ENCODE results near the gene CCT8L2.
"Not testable (repeated sequence)": the region's sequence is repeated elsewhere in the genome, so short reads cannot be mapped to it uniquely, and the experiment has no call there.

Gene CCT8L2

GRCh38 chr22:16592710-16593109 is at the start of gene CCT8L2:
TSS of gene CCT8L2 (minus strand) at chr22:16592810. CDS start at chr22:16592550, 260 bp downstream.
- not testable (repeated sequence) for DNase-seq (ENCODE audit: low read depth in 2 of 2)

- DNase-seq (ENCODE audit: low read depth in 2 of 2), result not testable (repeated sequence)
Observed at GRCh38 chr22:16635442-16635841, 42.8 kb upstream of the CCT8L2 start.

- not testable (repeated sequence) for DNase-seq (ENCODE audit: low read depth in 2 of 2)
Observed at GRCh38 chr22:16634092-16634491, 41.5 kb upstream of the CCT8L2 start.

- DNase-seq (ENCODE audit: low read depth in 2 of 2), result not testable (repeated sequence)
Observed at GRCh38 chr22:16628476-16628875, 35.9 kb upstream of the CCT8L2 start.

GRCh38 chr22:16625018-16625417 is 32.4 kb upstream of the CCT8L2 start:
- DNase-seq (ENCODE audit: low read depth in 2 of 2), result not testable (repeated sequence)

GRCh38 chr22:16623595-16623994 is 31.0 kb upstream of the CCT8L2 start:
- not testable (repeated sequence) for DNase-seq (ENCODE audit: low read depth in 2 of 2)

GRCh38 chr22:16617516-16617915 is 24.9 kb upstream of the CCT8L2 start:
- DNase-seq (ENCODE audit: low read depth in 2 of 2), result not testable (repeated sequence)

GRCh38 chr22:16616390-16616938 is 23.9 kb upstream of the CCT8L2 start:
- not testable (repeated sequence) for DNase-seq (ENCODE audit: low read depth in 2 of 2)

GRCh38 chr22:16615606-16616245 is 23.1 kb upstream of the CCT8L2 start:
- DNase-seq (ENCODE audit: low read depth in 2 of 2), result not testable (repeated sequence)

- DNase-seq (ENCODE audit: low read depth in 2 of 2), result no peak
Observed at GRCh38 chr22:16609548-16610261, 17.1 kb upstream of the CCT8L2 start.

- DNase-seq (ENCODE audit: low read depth in 2 of 2), result no peak
Observed at GRCh38 chr22:16608931-16609330, 16.3 kb upstream of the CCT8L2 start.

- DNase-seq (ENCODE audit: low read depth in 2 of 2), result not testable (repeated sequence)
Observed at GRCh38 chr22:16604257-16604998, 11.8 kb upstream of the CCT8L2 start.

- DNase-seq (ENCODE audit: low read depth in 2 of 2), result not testable (repeated sequence)
Observed at GRCh38 chr22:16603770-16604242, 11.2 kb upstream of the CCT8L2 start.

GRCh38 chr22:16603448-16603768 is 10.8 kb upstream of the CCT8L2 start:
- DNase-seq (ENCODE audit: low read depth in 2 of 2), result no peak

- not testable (repeated sequence) for DNase-seq (ENCODE audit: low read depth in 2 of 2)
Observed at GRCh38 chr22:16602728-16603447, 10.3 kb upstream of the CCT8L2 start.

GRCh38 chr22:16602224-16602727 is 9.7 kb upstream of the CCT8L2 start:
- DNase-seq (ENCODE audit: low read depth in 2 of 2), result not testable (repeated sequence)

- no peak for DNase-seq (ENCODE audit: low read depth in 2 of 2)
Observed at GRCh38 chr22:16601437-16602223, 9.0 kb upstream of the CCT8L2 start.

- peak in 1 of 2 donors; percentile 54 for DNase-seq (ENCODE audit: low read depth in 2 of 2)
Observed at GRCh38 chr22:16600644-16601436, 8.2 kb upstream of the CCT8L2 start.

- not testable (repeated sequence) for DNase-seq (ENCODE audit: low read depth in 2 of 2)
Observed at GRCh38 chr22:16599648-16600047, 7.0 kb upstream of the CCT8L2 start.

GRCh38 chr22:16595251-16595650 is 2.6 kb upstream of the CCT8L2 start:
- DNase-seq (ENCODE audit: low read depth in 2 of 2), result not testable (repeated sequence)
